Progenitor cell of endocrine pancreas (in vitro differentiated cells): Measurements from ENCODE around the gene SPATA17. TPM values are rescaled to one million over a fixed set of nuclear protein-coding genes. Genes with fewer than 3 reads are reported as not detected.
"Not testable (repeated sequence)": the region's sequence is repeated elsewhere in the genome, so short reads cannot be mapped to it uniquely, and the experiment has no call there.

Experiments
- DNase-seq: peaks from one replicate; pipeline ENCODE4 v3.0.0; 2021; ENCODE audit warnings: low spot score; ENCODE audit not compliant: unreplicated experiment
- H3K27ac Mint-ChIP-seq: 2 replicates; pipeline ENCODE4 v1.8.0; 2021; ENCODE audit warnings: mild to moderate bottlenecking, moderate library complexity, mixed read lengths
- H3K27me3 Mint-ChIP-seq: 2 replicates; pipeline ENCODE4 v1.8.0; 2021; ENCODE audit warnings: mixed read lengths
- H3K36me3 Mint-ChIP-seq: 2 replicates; pipeline ENCODE4 v1.8.0; 2022; ENCODE audit warnings: mixed read lengths; ENCODE audit not compliant: insufficient read depth
- H3K4me1 Mint-ChIP-seq: 2 replicates; pipeline ENCODE4 v1.8.0; 2021; ENCODE audit warnings: low read depth, mixed read lengths
- H3K4me3 Mint-ChIP-seq: 2 replicates; pipeline ENCODE4 v1.8.0; 2021; ENCODE audit warnings: low read depth, mild to moderate bottlenecking, moderate library complexity, mixed read lengths
- H3K9me3 Mint-ChIP-seq: 2 replicates; pipeline ENCODE4 v1.8.0; 2021; ENCODE audit warnings: low read depth, mixed read lengths
- CTCF ChIP-seq: fragments of 200-600 bp; sonication (generic); IDR thresholded peaks from one replicate; pipeline ENCODE4 v1.5.0; 2021; ENCODE audit warnings: antibody characterized with exemption, mild to moderate bottlenecking; ENCODE audit not compliant: unreplicated experiment
- total RNA-seq: library from RNA; stranded (reverse); gene quantifications from 2 replicates; pipeline ENCODE4 v1.2.1, GENCODE V29; 2021

Gene SPATA17
- total RNA-seq, 1 donor from 2014 or later: 5.1 TPM

GRCh38 chr1:217673387-217673786, 42.2 kb downstream of the SPATA17 start:
- DNase-seq: no peak
- no peak for TF ChIP-seq CTCF
- no peaks in the 10 kb centered on the region for H3K36me3 Mint-ChIP-seq
- H3K27me3 Mint-ChIP-seq: no peaks in the 10 kb centered on the region
- H3K4me3 Mint-ChIP-seq: no peak overlapping the region
- H3K4me1 Mint-ChIP-seq: peaks cover 3% of the 10 kb centered on the region
- H3K9me3 Mint-ChIP-seq: no peaks in the 10 kb centered on the region
- no peak overlapping the region for H3K27ac Mint-ChIP-seq

- H3K36me3 Mint-ChIP-seq: no peaks in the 10 kb centered on the region
- H3K27ac Mint-ChIP-seq: no peak overlapping the region
Observed at GRCh38 chr1:217674028-217674729, 43.0 kb downstream of the SPATA17 start.

GRCh38 chr1:217681806-217682205, 50.7 kb downstream of the SPATA17 start:
- Mint-ChIP-seq H3K27me3 (no peaks in the 10 kb centered on the region), H3K4me3 (no peak overlapping the region), H3K9me3 (no peaks in the 10 kb centered on the region), H3K36me3 (no peaks in the 10 kb centered on the region), H3K27ac (no peak overlapping the region), H3K4me1 (no peaks in the 10 kb centered on the region)
- DNase-seq: no peak
- no peak for TF ChIP-seq CTCF

More at GRCh38 chr1:217674028-217674729, 43.0 kb downstream of the SPATA17 start:
- Mint-ChIP-seq H3K4me1 (peaks cover 3% of the 10 kb centered on the region), H3K27me3 (no peaks in the 10 kb centered on the region), H3K9me3 (no peaks in the 10 kb centered on the region), H3K4me3 (no peak overlapping the region)
- TF ChIP-seq CTCF: no peak
- no peak for DNase-seq

DNA sequence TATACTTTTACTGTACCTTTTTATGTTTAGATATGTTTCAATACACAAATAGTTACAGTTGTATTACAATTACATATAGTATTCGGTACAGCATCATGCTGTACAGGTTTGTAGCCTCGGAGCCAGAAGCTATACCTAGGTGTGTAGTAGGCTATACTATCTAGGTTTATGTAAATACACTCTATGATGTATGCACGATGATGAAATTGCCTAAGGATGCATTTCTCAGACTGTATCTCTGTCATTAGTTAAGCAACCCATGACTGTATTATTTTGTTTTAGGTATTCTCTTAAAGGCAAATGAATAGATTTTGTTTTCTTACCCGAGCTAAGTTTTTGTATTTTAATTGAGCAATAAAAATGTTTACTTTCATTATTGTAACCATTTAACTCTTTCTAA, 56.4 kb downstream of the SPATA17 start:
- Mint-ChIP-seq H3K4me3 (no peak overlapping the region), H3K9me3 (no peaks in the 10 kb centered on the region), H3K27me3 (no peaks in the 10 kb centered on the region), H3K36me3 (no peaks in the 10 kb centered on the region), H3K27ac (no peak overlapping the region), H3K4me1 (no peaks in the 10 kb centered on the region)
- TF ChIP-seq CTCF: no peak
- no peak for DNase-seq

GRCh38 chr1:217696140-217696539, 65.0 kb downstream of the SPATA17 start:
- H3K27me3 Mint-ChIP-seq, H3K4me1 Mint-ChIP-seq, H3K36me3 Mint-ChIP-seq, H3K27ac Mint-ChIP-seq, H3K9me3 Mint-ChIP-seq, DNase-seq, H3K4me3 Mint-ChIP-seq: not testable (repeated sequence)

DNA sequence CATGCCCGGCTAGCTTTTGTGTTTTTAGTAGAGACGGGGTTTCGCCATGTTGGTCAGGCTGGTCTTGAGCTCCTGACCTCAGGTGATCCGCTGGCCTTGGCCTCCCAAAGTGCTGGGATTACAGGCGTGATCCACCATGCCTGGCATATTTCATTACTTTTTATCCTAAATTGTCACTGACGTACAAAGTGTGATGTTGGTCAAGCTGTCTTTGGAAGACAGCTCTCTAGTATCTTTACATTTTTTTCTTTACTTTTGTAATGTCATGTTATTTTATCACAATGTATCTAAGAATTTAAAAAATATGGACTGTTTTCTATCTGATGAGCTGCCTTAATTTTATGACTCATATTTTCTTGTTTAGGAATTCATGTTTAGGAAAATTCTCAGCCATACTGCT, 72.2 kb downstream of the SPATA17 start:
- H3K4me3 Mint-ChIP-seq: no peak overlapping the region
- no peak for TF ChIP-seq CTCF
- no peaks in the 10 kb centered on the region for H3K4me1 Mint-ChIP-seq

More for the DNA sequence above, 72.2 kb downstream of the SPATA17 start:
- H3K27me3 Mint-ChIP-seq: no peaks in the 10 kb centered on the region
- no peak overlapping the region for H3K27ac Mint-ChIP-seq
- peaks cover 15% of the 10 kb centered on the region for H3K36me3 Mint-ChIP-seq
- DNase-seq: no peak
- H3K9me3 Mint-ChIP-seq: peaks cover 24% of the 10 kb centered on the region
